NT2/D1 (cell line): ENCODE measurements around the gene MYLK.

Experiments
- SUZ12 ChIP-seq: IDR thresholded peaks from 2 replicates; pipeline ENCODE4 v1.6.1; 2011; ENCODE audit not compliant: insufficient read length, insufficient read depth; ENCODE audit errors: extremely low read depth
- YY1 ChIP-seq: IDR thresholded peaks from 2 replicates; pipeline ENCODE4 v1.6.1; 2011; ENCODE audit not compliant: insufficient read length, insufficient read depth
- ZNF274 ChIP-seq: IDR thresholded peaks from 2 replicates; pipeline ENCODE4 v1.6.1; 2011; ENCODE audit warnings: mild to moderate bottlenecking, low read depth, low read length

- TF ChIP-seq YY1 (no peak), ZNF274 (no peak), SUZ12 (no peak)
Observed at GRCh38 chr3:123773681-123774431, 110.3 kb downstream of the MYLK start.
